ENCODE results near the gene ARMH1. TPM values are rescaled to one million over a fixed set of nuclear protein-coding genes. Genes with fewer than 3 reads are reported as not detected.
"Not testable (repeated sequence)": the region's sequence is repeated elsewhere in the genome, so short reads cannot be mapped to it uniquely, and the experiment has no call there.

Gene ARMH1
- total and polyA plus RNA-seq, 2 experiments from 2014 or later, result 3.1 to 6.3 TPM

- Histone ChIP-seq H3K4me1 (ENCODE audit: insufficient read depth) (no peaks in the 10 kb centered on the region), H3K4me2 (no peak overlapping the region), H4K20me1 (ENCODE audit: insufficient read depth, poor library complexity, severe bottlenecking) (no peaks in the 10 kb centered on the region), H3K27ac (no peak overlapping the region), H2AFZ (no peak overlapping the region), H3K9me2 (replicated peaks; ENCODE audit: insufficient read depth) (no peaks in the 10 kb centered on the region), H3K79me2 (no peaks in the 10 kb centered on the region), H3K36me3 (replicated peaks; ENCODE audit: insufficient read depth, low read depth) (no peaks in the 10 kb centered on the region), H3K4me3 (no peak overlapping the region), H3K9me3 (ENCODE audit: low read depth) (no peaks in the 10 kb centered on the region), H3K27me3 (no peaks in the 10 kb centered on the region)
- TF ChIP-seq EZH2phosphoT487 (IDR thresholded peaks at IDR 0.05; ENCODE audit: low read depth, severe bottlenecking, unreplicated experiment) (no peak), CTCF (IDR thresholded peaks at IDR 0.05; ENCODE audit: poor library complexity) (no peak), EZH2 (IDR thresholded peaks at IDR 0.05; ENCODE audit: borderline replicate concordance) (no peak)
- 86% methylated on average over 3 of the region's 3 CpGs for WGBS (ENCODE audit: low lambda C conversion rate, missing lambda C conversion rate)
- DNase-seq (ENCODE audit: low spot score), result no peak
Observed at GRCh38 chr1:44747878-44748277, 73.4 kb downstream of the ARMH1 start.

- 98% methylated on average over 2 of the region's 2 CpGs for WGBS (ENCODE audit: low lambda C conversion rate, missing lambda C conversion rate)
- no peaks in the 10 kb centered on the region for H3K79me2 ChIP-seq
- H3K27ac ChIP-seq, result no peak overlapping the region
- no peak overlapping the region for H3K4me2 ChIP-seq
- H3K27me3 ChIP-seq, result no peaks in the 10 kb centered on the region
- no peaks in the 10 kb centered on the region for H3K9me3 ChIP-seq (ENCODE audit: low read depth)
- H3K4me3 ChIP-seq, result no peak overlapping the region
- TF ChIP-seq EZH2phosphoT487 (IDR thresholded peaks at IDR 0.05; ENCODE audit: low read depth, severe bottlenecking, unreplicated experiment), result no peak
- no peak overlapping the region for H2AFZ ChIP-seq
- no peaks in the 10 kb centered on the region for H3K36me3 ChIP-seq (replicated peaks; ENCODE audit: insufficient read depth, low read depth)
- H4K20me1 ChIP-seq (ENCODE audit: insufficient read depth, poor library complexity, severe bottlenecking), result no peaks in the 10 kb centered on the region
- no peak for DNase-seq (ENCODE audit: low spot score)
- H3K9me2 ChIP-seq (replicated peaks; ENCODE audit: insufficient read depth), result no peaks in the 10 kb centered on the region
- no peaks in the 10 kb centered on the region for H3K4me1 ChIP-seq (ENCODE audit: insufficient read depth)
Observed at GRCh38 chr1:44757420-44757819, 82.9 kb downstream of the ARMH1 start.

DNA sequence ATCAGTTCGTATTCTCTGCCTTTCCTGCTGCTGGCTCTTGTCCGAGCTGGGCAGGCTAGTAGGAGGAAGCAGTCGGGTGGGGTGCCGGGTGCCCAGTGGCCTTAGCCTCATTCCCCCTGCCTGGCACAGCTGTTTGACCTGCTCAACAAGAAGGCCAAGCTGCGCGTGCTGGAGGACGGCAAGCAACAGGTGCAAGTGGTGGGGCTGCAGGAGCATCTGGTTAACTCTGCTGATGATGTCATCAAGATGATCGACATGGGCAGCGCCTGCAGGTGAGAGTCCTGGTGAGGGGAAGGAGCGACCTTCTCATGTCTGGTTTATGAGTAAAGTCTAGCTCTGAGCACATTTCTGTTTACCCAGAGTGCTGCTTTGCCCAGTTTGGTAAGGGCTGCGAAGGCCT lies 84.6 kb downstream of the ARMH1 start:
- Histone ChIP-seq H3K4me2 (no peak overlapping the region), H3K36me3 (replicated peaks; ENCODE audit: insufficient read depth, low read depth) (no peaks in the 10 kb centered on the region), H3K27ac (no peak overlapping the region), H3K4me1 (ENCODE audit: insufficient read depth) (no peaks in the 10 kb centered on the region), H2AFZ (no peak overlapping the region), H4K20me1 (ENCODE audit: insufficient read depth, poor library complexity, severe bottlenecking) (no peaks in the 10 kb centered on the region), H3K4me3 (no peak overlapping the region), H3K9me2 (replicated peaks; ENCODE audit: insufficient read depth) (no peaks in the 10 kb centered on the region), H3K79me2 (no peaks in the 10 kb centered on the region), H3K27me3 (no peaks in the 10 kb centered on the region), H3K9me3 (ENCODE audit: low read depth) (no peaks in the 10 kb centered on the region)
- no peak for TF ChIP-seq CTCF (IDR thresholded peaks at IDR 0.05; ENCODE audit: poor library complexity)
- no peak for TF ChIP-seq EZH2 (IDR thresholded peaks at IDR 0.05; ENCODE audit: borderline replicate concordance)
- no peak for TF ChIP-seq EZH2phosphoT487 (IDR thresholded peaks at IDR 0.05; ENCODE audit: low read depth, severe bottlenecking, unreplicated experiment)
- DNase-seq (ENCODE audit: low spot score), result no peak
- 96% methylated on average over 11 of the region's 11 CpGs for WGBS (ENCODE audit: low lambda C conversion rate, missing lambda C conversion rate)

GRCh38 chr1:44760876-44761275 lies 86.4 kb downstream of the ARMH1 start:
- 98% methylated on average over 3 of the region's 3 CpGs for WGBS (ENCODE audit: low lambda C conversion rate, missing lambda C conversion rate)

GRCh38 chr1:44766421-44766820 lies 91.9 kb downstream of the ARMH1 start:
- not testable (repeated sequence) for H3K9me2 ChIP-seq (replicated peaks; ENCODE audit: insufficient read depth); DNase-seq (ENCODE audit: low spot score); H2AFZ ChIP-seq; H3K4me1 ChIP-seq (ENCODE audit: insufficient read depth); H3K27ac ChIP-seq; H3K36me3 ChIP-seq (replicated peaks; ENCODE audit: insufficient read depth, low read depth); H4K20me1 ChIP-seq (ENCODE audit: insufficient read depth, poor library complexity, severe bottlenecking); H3K79me2 ChIP-seq; H3K4me3 ChIP-seq; H3K9me3 ChIP-seq (ENCODE audit: low read depth); H3K4me2 ChIP-seq; H3K27me3 ChIP-seq
- 96% methylated on average over 6 of the region's 6 CpGs for WGBS (ENCODE audit: low lambda C conversion rate, missing lambda C conversion rate)

More at GRCh38 chr1:44760876-44761275, 86.4 kb downstream of the ARMH1 start:
- H3K4me3 ChIP-seq, result no peak overlapping the region
- no peaks in the 10 kb centered on the region for H3K9me3 ChIP-seq (ENCODE audit: low read depth)
- no peaks in the 10 kb centered on the region for H3K27me3 ChIP-seq
- no peak for DNase-seq (ENCODE audit: low spot score)
- H3K4me1 ChIP-seq (ENCODE audit: insufficient read depth), result no peaks in the 10 kb centered on the region
- TF ChIP-seq EZH2 (IDR thresholded peaks at IDR 0.05; ENCODE audit: borderline replicate concordance), result no peak
- no peak for TF ChIP-seq EZH2phosphoT487 (IDR thresholded peaks at IDR 0.05; ENCODE audit: low read depth, severe bottlenecking, unreplicated experiment)
- TF ChIP-seq CTCF (IDR thresholded peaks at IDR 0.05; ENCODE audit: poor library complexity), result no peak
- H2AFZ ChIP-seq, result no peak overlapping the region
- no peaks in the 10 kb centered on the region for H3K9me2 ChIP-seq (replicated peaks; ENCODE audit: insufficient read depth)
- no peaks in the 10 kb centered on the region for H3K79me2 ChIP-seq
- H4K20me1 ChIP-seq (ENCODE audit: insufficient read depth, poor library complexity, severe bottlenecking), result no peaks in the 10 kb centered on the region
- H3K4me2 ChIP-seq, result no peak overlapping the region
- H3K27ac ChIP-seq, result no peak overlapping the region
- no peaks in the 10 kb centered on the region for H3K36me3 ChIP-seq (replicated peaks; ENCODE audit: insufficient read depth, low read depth)

All from hepatocyte (in vitro differentiated cells).